Measurements from ENCODE around the gene MAP3K7.

Gene MAP3K7

DNA sequence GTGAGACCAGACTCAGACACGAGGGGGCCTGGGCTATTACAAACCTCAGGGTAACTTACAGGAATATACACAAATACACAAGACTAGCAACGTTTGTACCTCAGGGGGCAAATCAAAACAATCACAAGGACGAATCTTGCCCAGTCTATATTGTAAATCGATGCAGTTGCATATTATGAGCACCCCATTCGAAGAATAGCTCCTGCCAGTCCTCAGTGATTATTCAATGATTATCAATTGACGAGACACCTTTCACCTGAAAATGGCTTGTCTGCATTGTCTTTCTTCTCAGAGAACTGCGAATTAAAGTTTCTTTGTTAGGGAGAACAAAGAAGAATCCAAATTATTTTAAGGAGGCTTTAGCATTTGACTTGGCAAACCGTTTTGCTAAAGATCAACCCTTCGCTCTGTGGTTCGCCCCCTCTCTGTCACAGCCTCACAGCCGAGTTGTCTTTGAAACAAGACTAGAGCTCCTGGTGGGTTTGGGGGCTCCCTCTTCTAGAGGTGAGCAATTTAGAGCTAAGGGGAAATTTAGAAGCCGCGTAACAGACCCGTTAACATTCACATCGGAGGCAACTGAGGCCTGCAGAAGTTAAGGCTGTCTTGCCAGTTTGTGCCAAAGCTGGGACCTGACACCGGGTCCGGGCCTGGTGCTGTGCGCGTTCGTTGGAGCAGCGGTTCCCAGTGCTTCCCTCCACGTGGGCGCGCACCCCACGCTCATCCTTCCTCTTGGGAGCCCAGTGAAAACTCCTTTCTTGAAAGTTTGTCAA lies 24.9 kb upstream of the MAP3K7 start:
- H4K5ac ChIP-seq (ENCODE audit: low read length): no peak overlapping the region
- peak overlapping the region; percentile 40 for H3K4me2 ChIP-seq (ENCODE audit: low read length)
- H3K27ac ChIP-seq (ENCODE audit: low read depth, low read length): no peak overlapping the region
- no peak overlapping the region for H2BK5ac ChIP-seq (ENCODE audit: low read length)
- H3K79me2 ChIP-seq (ENCODE audit: control insufficient read depth, insufficient read depth, low read length): no peaks in the 10 kb centered on the region
- H3K79me1 ChIP-seq (ENCODE audit: low read length): no peaks in the 10 kb centered on the region
- peak overlapping the region; percentile 94 for H3K56ac ChIP-seq (ENCODE audit: low read length)
- H3K36me3 ChIP-seq (ENCODE audit: control insufficient read depth, insufficient read depth, low read length): no peaks in the 10 kb centered on the region
- H2AK5ac ChIP-seq (ENCODE audit: low read length): no peak overlapping the region
- DNase-seq: no peak
- H3K23ac ChIP-seq (ENCODE audit: low read length): peak overlapping the region; percentile 72
- no CpG with 5 or more reads among the region's 25 CpGs for WGBS (ENCODE audit: extremely low coverage, insufficient coverage, low lambda C conversion rate)
- peak overlapping the region; percentile 25 for H3K18ac ChIP-seq (ENCODE audit: low read length)
- H3K9ac ChIP-seq (ENCODE audit: low read length): peak overlapping the region; percentile 65
- H3K4me3 ChIP-seq (ENCODE audit: low read length): peak overlapping the region; percentile 16
- no peak overlapping the region for H4K8ac ChIP-seq (ENCODE audit: low read depth, low read length)
- no peak overlapping the region for H2BK15ac ChIP-seq (replicated peaks; ENCODE audit: low read depth)
- H3K27me3 ChIP-seq (ENCODE audit: insufficient read depth, low read length, poor library complexity): no peaks in the 10 kb centered on the region
- peak overlapping the region; percentile 67 for H2BK120ac ChIP-seq (ENCODE audit: low read depth, low read length)
- H3K4ac ChIP-seq (ENCODE audit: low read depth, low read length): peak overlapping the region; percentile 42
- H3K4me1 ChIP-seq (ENCODE audit: control insufficient read depth, low read depth, low read length): peaks cover 2% of the 10 kb centered on the region

DNA sequence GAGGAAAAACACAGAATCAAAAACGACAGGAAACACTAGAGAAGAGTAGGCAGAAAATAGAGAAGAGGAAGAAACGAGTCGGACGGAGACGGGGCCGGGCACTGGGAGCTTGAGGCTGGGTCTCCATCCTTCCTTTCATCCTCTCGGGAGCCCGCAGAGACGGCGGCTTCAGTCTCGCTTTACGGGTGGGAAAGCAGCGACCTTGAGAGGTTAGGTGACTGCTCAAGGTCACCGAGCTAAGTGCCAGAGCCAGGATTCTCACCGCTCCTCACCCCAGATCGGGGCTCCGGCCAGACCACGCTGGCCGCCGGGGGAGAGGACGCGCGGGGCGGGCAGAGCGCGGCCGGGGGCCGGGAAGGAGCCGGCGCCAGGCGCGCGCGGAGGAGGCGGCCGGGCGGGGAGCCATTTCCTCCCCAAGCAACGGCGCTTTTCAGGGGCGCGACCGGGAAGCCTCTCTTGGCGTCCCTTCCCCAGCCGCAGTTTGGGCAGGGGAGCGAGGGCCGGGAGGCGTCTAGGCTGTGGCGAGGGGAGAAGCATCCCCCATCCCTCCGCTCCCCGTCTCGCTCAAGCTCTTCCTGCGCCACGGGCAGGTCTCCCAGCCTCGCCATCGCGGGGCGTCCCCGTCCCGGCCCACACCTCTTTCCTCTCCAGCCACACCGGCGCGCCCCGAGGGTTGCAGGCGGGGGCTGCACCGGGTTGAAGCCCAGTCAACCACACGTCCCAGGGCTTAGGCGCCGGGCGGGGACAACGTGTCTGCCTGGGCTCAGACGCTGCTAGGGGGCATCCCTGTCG lies 24.1 kb upstream of the MAP3K7 start:
- H3K9ac ChIP-seq (ENCODE audit: low read length): peak overlapping the region; percentile 65
- no peaks in the 10 kb centered on the region for H3K79me2 ChIP-seq (ENCODE audit: control insufficient read depth, insufficient read depth, low read length)
- H3K36me3 ChIP-seq (ENCODE audit: control insufficient read depth, insufficient read depth, low read length): no peaks in the 10 kb centered on the region
- peak overlapping the region; percentile 94 for H3K56ac ChIP-seq (ENCODE audit: low read length)
- peak; percentile 82 for DNase-seq
- no peak overlapping the region for H2AK5ac ChIP-seq (ENCODE audit: low read length)
- H3K4me2 ChIP-seq (ENCODE audit: low read length): peak overlapping the region; percentile 40
- H2BK120ac ChIP-seq (ENCODE audit: low read depth, low read length): peak overlapping the region; percentile 17
- H3K4ac ChIP-seq (ENCODE audit: low read depth, low read length): peak overlapping the region; percentile 49
- H3K79me1 ChIP-seq (ENCODE audit: low read length): no peaks in the 10 kb centered on the region
- no peak overlapping the region for H4K8ac ChIP-seq (ENCODE audit: low read depth, low read length)
- peak overlapping the region; percentile 4 for H2BK5ac ChIP-seq (ENCODE audit: low read length)
- H3K4me1 ChIP-seq (ENCODE audit: control insufficient read depth, low read depth, low read length): peaks cover 2% of the 10 kb centered on the region
- no peaks in the 10 kb centered on the region for H3K27me3 ChIP-seq (ENCODE audit: insufficient read depth, low read length, poor library complexity)
- no CpG with 5 or more reads among the region's 72 CpGs for WGBS (ENCODE audit: extremely low coverage, insufficient coverage, low lambda C conversion rate)
- peak overlapping the region; percentile 16 for H3K4me3 ChIP-seq (ENCODE audit: low read length)
- peak overlapping the region; percentile 69 for H3K27ac ChIP-seq (ENCODE audit: low read depth, low read length)
- no peak overlapping the region for H2BK15ac ChIP-seq (replicated peaks; ENCODE audit: low read depth)
- H4K5ac ChIP-seq (ENCODE audit: low read length): no peak overlapping the region
- H3K18ac ChIP-seq (ENCODE audit: low read length): peak overlapping the region; percentile 88
- no peak overlapping the region for H3K23ac ChIP-seq (ENCODE audit: low read length)

DNA sequence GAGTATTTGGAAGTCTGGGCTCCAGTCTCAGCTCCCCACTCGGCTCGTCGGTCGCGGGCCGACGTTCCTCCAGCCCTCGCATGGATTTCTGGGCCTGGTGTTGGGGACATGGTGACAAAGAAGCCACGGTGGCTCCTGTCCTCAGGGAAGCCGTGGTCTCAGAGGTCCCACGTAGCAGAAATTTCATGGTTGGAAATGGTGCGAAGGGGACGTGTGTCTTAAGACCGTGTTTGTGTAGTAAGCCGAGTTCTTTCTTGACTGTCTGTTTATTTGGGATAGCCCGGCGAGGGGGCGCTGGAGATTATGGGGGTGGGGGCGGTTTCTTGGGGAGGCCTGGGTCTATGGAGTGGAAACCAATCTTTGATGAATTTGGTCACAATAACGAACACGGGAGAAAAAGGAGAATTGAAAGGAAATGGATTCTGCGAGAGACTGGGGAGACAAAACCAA lies 23.5 kb upstream of the MAP3K7 start:
- DNase-seq: peak; percentile 31
- Histone ChIP-seq H3K18ac (ENCODE audit: low read length) (peak overlapping the region; percentile 88), H3K4me3 (ENCODE audit: low read length) (no peak overlapping the region), H2BK5ac (ENCODE audit: low read length) (no peak overlapping the region), H3K79me2 (ENCODE audit: control insufficient read depth, insufficient read depth, low read length) (no peaks in the 10 kb centered on the region), H3K9ac (ENCODE audit: low read length) (peak overlapping the region; percentile 65), H3K36me3 (ENCODE audit: control insufficient read depth, insufficient read depth, low read length) (no peaks in the 10 kb centered on the region), H3K4ac (ENCODE audit: low read depth, low read length) (peak overlapping the region; percentile 49), H2BK120ac (ENCODE audit: low read depth, low read length) (peak overlapping the region; percentile 95), H3K4me1 (ENCODE audit: control insufficient read depth, low read depth, low read length) (no peaks in the 10 kb centered on the region), H4K8ac (ENCODE audit: low read depth, low read length) (no peak overlapping the region), H3K23ac (ENCODE audit: low read length) (no peak overlapping the region), H2AK5ac (ENCODE audit: low read length) (no peak overlapping the region), H3K4me2 (ENCODE audit: low read length) (peak overlapping the region; percentile 40), H3K56ac (ENCODE audit: low read length) (peak overlapping the region; percentile 94), H4K5ac (ENCODE audit: low read length) (no peak overlapping the region), H3K27ac (ENCODE audit: low read depth, low read length) (no peak overlapping the region), H3K79me1 (ENCODE audit: low read length) (no peaks in the 10 kb centered on the region), H2BK15ac (replicated peaks; ENCODE audit: low read depth) (no peak overlapping the region), H3K27me3 (ENCODE audit: insufficient read depth, low read length, poor library complexity) (no peaks in the 10 kb centered on the region)
- WGBS (ENCODE audit: extremely low coverage, insufficient coverage, low lambda C conversion rate): no CpG with 5 or more reads among the region's 22 CpGs

DNA sequence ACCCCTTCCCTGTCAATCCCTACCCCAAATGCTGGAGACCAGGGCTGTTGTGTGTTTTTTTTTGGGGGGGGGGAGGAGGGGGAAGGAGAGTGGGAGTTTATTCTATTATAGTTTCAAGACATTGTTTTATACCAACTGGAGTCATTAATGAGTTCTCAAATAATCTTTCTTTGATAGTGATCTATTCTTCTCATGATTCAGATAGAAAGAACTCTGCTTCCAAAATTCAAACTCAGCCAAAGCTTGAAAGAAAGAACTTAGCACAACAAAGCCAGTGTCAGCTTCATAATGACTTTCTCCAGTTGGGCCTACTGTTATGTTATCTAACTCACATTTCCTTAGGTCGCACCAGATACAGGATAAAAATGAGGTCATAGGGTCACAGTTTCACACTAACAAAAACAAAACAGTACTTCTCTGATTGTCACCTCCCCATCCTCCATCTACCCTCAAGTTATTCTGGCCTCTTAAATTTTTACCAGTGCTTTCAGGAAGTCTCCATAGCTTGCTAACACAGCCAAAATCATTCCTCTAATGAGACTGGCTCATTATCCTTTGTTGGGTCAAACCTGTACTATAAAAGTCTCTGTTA lies 19.0 kb upstream of the MAP3K7 start:
- Histone ChIP-seq H3K27ac (ENCODE audit: low read depth, low read length) (no peak overlapping the region), H3K4me1 (ENCODE audit: control insufficient read depth, low read depth, low read length) (no peaks in the 10 kb centered on the region), H3K4me2 (ENCODE audit: low read length) (no peak overlapping the region), H3K79me2 (ENCODE audit: control insufficient read depth, insufficient read depth, low read length) (no peaks in the 10 kb centered on the region), H3K9ac (ENCODE audit: low read length) (no peak overlapping the region), H4K8ac (ENCODE audit: low read depth, low read length) (no peak overlapping the region), H3K56ac (ENCODE audit: low read length) (no peak overlapping the region), H3K79me1 (ENCODE audit: low read length) (no peaks in the 10 kb centered on the region), H3K4ac (ENCODE audit: low read depth, low read length) (no peak overlapping the region), H3K36me3 (ENCODE audit: control insufficient read depth, insufficient read depth, low read length) (no peaks in the 10 kb centered on the region), H2AK5ac (ENCODE audit: low read length) (no peak overlapping the region), H2BK120ac (ENCODE audit: low read depth, low read length) (no peak overlapping the region), H2BK5ac (ENCODE audit: low read length) (no peak overlapping the region), H3K23ac (ENCODE audit: low read length) (no peak overlapping the region), H4K5ac (ENCODE audit: low read length) (no peak overlapping the region), H3K4me3 (ENCODE audit: low read length) (no peak overlapping the region), H3K18ac (ENCODE audit: low read length) (no peak overlapping the region), H2BK15ac (replicated peaks; ENCODE audit: low read depth) (no peak overlapping the region), H3K27me3 (ENCODE audit: insufficient read depth, low read length, poor library complexity) (no peaks in the 10 kb centered on the region)
- WGBS (ENCODE audit: extremely low coverage, insufficient coverage, low lambda C conversion rate): no CpG with 5 or more reads among the region's 1 CpG
- DNase-seq: peak; percentile 69

DNA sequence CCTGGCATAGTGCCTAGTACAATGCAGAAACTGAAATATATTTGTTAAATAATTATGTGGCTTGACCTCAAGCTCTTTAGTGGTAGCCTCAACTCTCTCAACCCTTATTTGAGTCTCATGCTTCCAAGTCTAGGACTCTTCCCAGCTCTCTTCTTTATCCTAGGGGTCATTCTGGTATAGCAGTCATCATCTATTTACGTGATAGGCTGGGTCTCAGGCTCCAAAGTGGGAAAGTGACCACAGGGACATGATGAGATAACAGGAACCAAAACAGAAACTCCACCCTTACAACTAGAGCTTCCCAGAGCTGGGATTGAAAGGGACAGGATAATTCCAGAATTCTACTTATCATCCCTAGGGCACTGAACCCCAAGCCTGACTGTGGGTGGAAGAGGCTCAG lies 17.7 kb upstream of the MAP3K7 start:
- Histone ChIP-seq H3K18ac (ENCODE audit: low read length) (no peak overlapping the region), H2BK5ac (ENCODE audit: low read length) (no peak overlapping the region), H4K8ac (ENCODE audit: low read depth, low read length) (no peak overlapping the region), H2BK120ac (ENCODE audit: low read depth, low read length) (no peak overlapping the region), H3K56ac (ENCODE audit: low read length) (no peak overlapping the region), H3K4me3 (ENCODE audit: low read length) (no peak overlapping the region), H3K79me2 (ENCODE audit: control insufficient read depth, insufficient read depth, low read length) (no peaks in the 10 kb centered on the region), H2BK15ac (replicated peaks; ENCODE audit: low read depth) (no peak overlapping the region), H4K5ac (ENCODE audit: low read length) (no peak overlapping the region), H3K4me1 (ENCODE audit: control insufficient read depth, low read depth, low read length) (no peaks in the 10 kb centered on the region), H3K79me1 (ENCODE audit: low read length) (no peaks in the 10 kb centered on the region), H3K27ac (ENCODE audit: low read depth, low read length) (no peak overlapping the region), H3K36me3 (ENCODE audit: control insufficient read depth, insufficient read depth, low read length) (no peaks in the 10 kb centered on the region), H3K4ac (ENCODE audit: low read depth, low read length) (no peak overlapping the region), H3K4me2 (ENCODE audit: low read length) (no peak overlapping the region), H3K27me3 (ENCODE audit: insufficient read depth, low read length, poor library complexity) (no peaks in the 10 kb centered on the region), H3K23ac (ENCODE audit: low read length) (no peak overlapping the region), H3K9ac (ENCODE audit: low read length) (no peak overlapping the region), H2AK5ac (ENCODE audit: low read length) (no peak overlapping the region)
- DNase-seq: no peak
- WGBS (ENCODE audit: extremely low coverage, insufficient coverage, low lambda C conversion rate): no CpG with 5 or more reads among the region's 1 CpG

All from mesendoderm (in vitro differentiated cells).